Mesendoderm (in vitro differentiated cells): ENCODE data around the gene NRSN2.

ENCODE experiments used
- DNase-seq: peaks from one replicate; pipeline ENCODE4 v3.0.0; 2013
- H2AK5ac ChIP-seq: 2 replicates; pipeline ENCODE4 v1.6.1; 2013; ENCODE audit warnings: low read length, inconsistent platforms
- H2BK120ac ChIP-seq: 2 replicates; pipeline ENCODE4 v1.6.1; 2013; ENCODE audit warnings: low read depth, mild to moderate bottlenecking, low read length, moderate library complexity, mixed read lengths
- H2BK15ac ChIP-seq: replicated peaks from 2 replicates; pipeline ENCODE4 v1.6.1; 2013; ENCODE audit warnings: low read depth, mild to moderate bottlenecking, moderate library complexity
- H2BK5ac ChIP-seq: 2 replicates; pipeline ENCODE4 v1.6.1; 2013; ENCODE audit warnings: low read length, inconsistent platforms
- H3K18ac ChIP-seq: 2 replicates; pipeline ENCODE4 v1.6.1; 2013; ENCODE audit warnings: mild to moderate bottlenecking, low read length, mixed read lengths
- H3K23ac ChIP-seq: one replicate; pipeline ENCODE4 v1.6.1; 2013; ENCODE audit warnings: low read length
- H3K27ac ChIP-seq: 2 replicates; pipeline ENCODE4 v1.5.1; 2013; ENCODE audit warnings: low read depth, mild to moderate bottlenecking, inconsistent platforms, low read length, moderate library complexity
- H3K27me3 ChIP-seq: 2 replicates; pipeline ENCODE4 v1.6.1; 2013; ENCODE audit warnings: low read length, control low read depth, mild to moderate bottlenecking, inconsistent platforms; ENCODE audit not compliant: insufficient read depth, poor library complexity
- H3K36me3 ChIP-seq: 2 replicates; pipeline ENCODE4 v1.6.1; 2013; ENCODE audit warnings: low read length, inconsistent platforms; ENCODE audit not compliant: control insufficient read depth, insufficient read depth
- H3K4ac ChIP-seq: one replicate; pipeline ENCODE4 v1.6.1; 2013; ENCODE audit warnings: low read depth, mild to moderate bottlenecking, low read length, moderate library complexity
- H3K4me1 ChIP-seq: 2 replicates; pipeline ENCODE4 v1.6.1; 2013; ENCODE audit warnings: low read depth, low read length, inconsistent platforms; ENCODE audit not compliant: control insufficient read depth
- H3K4me2 ChIP-seq: 2 replicates; pipeline ENCODE4 v1.6.1; 2013; ENCODE audit warnings: low read length
- H3K4me3 ChIP-seq: 2 replicates; pipeline ENCODE4 v1.5.1; 2013; ENCODE audit warnings: mild to moderate bottlenecking, low read length
- H3K56ac ChIP-seq: one replicate; pipeline ENCODE4 v1.6.1; 2013; ENCODE audit warnings: low read length
- H3K79me1 ChIP-seq: 2 replicates; pipeline ENCODE4 v1.6.1; 2013; ENCODE audit warnings: low read length, inconsistent platforms
- H3K79me2 ChIP-seq: 2 replicates; pipeline ENCODE4 v1.6.1; 2013; ENCODE audit warnings: mild to moderate bottlenecking, low read length; ENCODE audit not compliant: control insufficient read depth, insufficient read depth
- H3K9ac ChIP-seq: 2 replicates; pipeline ENCODE4 v1.6.1; 2013; ENCODE audit warnings: low read length, inconsistent platforms
- H4K5ac ChIP-seq: one replicate; pipeline ENCODE4 v1.6.1; 2013; ENCODE audit warnings: low read length
- H4K8ac ChIP-seq: one replicate; pipeline ENCODE4 v1.6.1; 2013; ENCODE audit warnings: low read depth, mild to moderate bottlenecking, control low read depth, low read length, moderate library complexity
- WGBS: extraction: QIAGEN DNeasy Blood & Tissue Kit; methylation state at CpG from one replicate; pipeline ENCODE4 v1.1.7; 2013; ENCODE audit warnings: low lambda C conversion rate, missing lambda C conversion rate; ENCODE audit not compliant: insufficient coverage; ENCODE audit errors: extremely low coverage; 5-methylcytosine and 5-hydroxymethylcytosine counted together

NRSN2 gene

DNA sequence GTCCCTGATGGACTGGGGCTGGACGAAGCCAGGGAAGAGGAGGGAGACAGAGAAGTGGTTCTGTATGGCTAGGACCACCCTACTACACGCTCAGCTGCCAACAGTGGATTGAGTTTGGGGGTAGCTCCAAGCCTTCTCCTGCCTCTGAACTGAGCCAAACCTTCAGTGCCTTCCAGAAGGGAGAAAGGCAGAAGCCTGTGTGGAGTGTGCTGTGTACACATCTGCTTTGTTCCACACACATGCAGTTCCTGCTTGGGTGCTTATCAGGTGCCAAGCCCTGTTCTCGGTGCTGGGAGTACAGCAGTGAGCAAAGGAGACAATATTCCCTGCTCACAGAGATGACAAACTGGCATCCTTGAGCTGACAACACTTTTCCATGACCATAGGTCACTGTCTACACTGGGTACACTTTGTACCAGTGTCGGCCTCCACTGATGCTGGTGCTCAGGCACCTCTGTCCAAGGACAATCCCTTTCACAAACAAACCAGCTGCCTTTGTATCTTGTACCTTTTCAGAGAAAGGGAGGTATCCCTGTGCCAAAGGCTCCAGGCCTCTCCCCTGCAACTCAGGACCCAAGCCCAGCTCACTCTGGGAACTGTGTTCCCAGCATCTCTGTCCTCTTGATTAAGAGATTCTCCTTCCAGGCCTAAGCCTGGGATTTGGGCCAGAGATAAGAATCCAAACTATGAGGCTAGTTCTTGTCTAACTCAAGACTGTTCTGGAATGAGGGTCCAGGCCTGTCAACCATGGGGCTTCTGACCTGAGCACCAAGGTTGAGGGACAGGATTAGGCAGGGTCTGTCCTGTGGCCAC, 49.9 kb downstream of the NRSN2 start:
- Histone ChIP-seq H3K4ac (no peak overlapping the region), H2BK120ac (no peak overlapping the region), H2BK5ac (no peak overlapping the region), H3K27ac (no peak overlapping the region), H3K4me3 (no peak overlapping the region), H3K18ac (no peak overlapping the region), H3K4me1 (no peaks in the 10 kb centered on the region), H3K27me3 (no peaks in the 10 kb centered on the region), H3K79me2 (no peaks in the 10 kb centered on the region), H3K79me1 (no peaks in the 10 kb centered on the region), H3K4me2 (no peak overlapping the region), H3K56ac (no peak overlapping the region), H2BK15ac (no peak overlapping the region), H3K36me3 (no peaks in the 10 kb centered on the region), H3K9ac (no peak overlapping the region), H4K5ac (no peak overlapping the region), H3K23ac (no peak overlapping the region), H2AK5ac (no peak overlapping the region), H4K8ac (no peak overlapping the region)
- DNase-seq: no peak
- no CpG with 5 or more reads among the region's 4 CpGs for WGBS

GRCh38 chr20:397432-398237, 50.7 kb downstream of the NRSN2 start:
- Histone ChIP-seq H2BK15ac (no peak overlapping the region), H3K4me2 (no peak overlapping the region), H4K8ac (no peak overlapping the region), H2AK5ac (no peak overlapping the region), H3K4me1 (no peaks in the 10 kb centered on the region), H3K56ac (no peak overlapping the region), H3K4me3 (no peak overlapping the region), H3K18ac (no peak overlapping the region), H3K79me1 (no peaks in the 10 kb centered on the region), H3K23ac (no peak overlapping the region), H4K5ac (no peak overlapping the region), H3K27me3 (no peaks in the 10 kb centered on the region), H3K27ac (no peak overlapping the region), H3K36me3 (no peaks in the 10 kb centered on the region), H3K9ac (no peak overlapping the region), H3K79me2 (no peaks in the 10 kb centered on the region), H3K4ac (no peak overlapping the region), H2BK120ac (no peak overlapping the region), H2BK5ac (no peak overlapping the region)
- WGBS: no CpG with 5 or more reads among the region's 6 CpGs
- DNase-seq: no peak

GRCh38 chr20:399182-399707, 52.3 kb downstream of the NRSN2 start:
- H3K23ac ChIP-seq: no peak overlapping the region
- H3K79me2 ChIP-seq: no peaks in the 10 kb centered on the region
- H4K8ac ChIP-seq: no peak overlapping the region
- no peak overlapping the region for H3K4me3 ChIP-seq
- no peak overlapping the region for H3K9ac ChIP-seq
- no peaks in the 10 kb centered on the region for H3K4me1 ChIP-seq
- H3K27me3 ChIP-seq: no peaks in the 10 kb centered on the region
- H2BK120ac ChIP-seq: no peak overlapping the region
- no peak overlapping the region for H4K5ac ChIP-seq
- H3K79me1 ChIP-seq: no peaks in the 10 kb centered on the region
- no peak overlapping the region for H2BK15ac ChIP-seq
- DNase-seq: no peak
- no peak overlapping the region for H3K56ac ChIP-seq
- H3K18ac ChIP-seq: no peak overlapping the region
- H3K27ac ChIP-seq: no peak overlapping the region
- H3K4ac ChIP-seq: no peak overlapping the region
- no peaks in the 10 kb centered on the region for H3K36me3 ChIP-seq
- H2AK5ac ChIP-seq: no peak overlapping the region
- no peak overlapping the region for H3K4me2 ChIP-seq
- WGBS: no CpG with 5 or more reads among the region's 9 CpGs
- no peak overlapping the region for H2BK5ac ChIP-seq

- H3K23ac ChIP-seq: no peak overlapping the region
- no peak overlapping the region for H4K5ac ChIP-seq
- H3K79me2 ChIP-seq: no peaks in the 10 kb centered on the region
- no peak overlapping the region for H2BK120ac ChIP-seq
- H3K27ac ChIP-seq: no peak overlapping the region
- no CpG with 5 or more reads among the region's 2 CpGs for WGBS
- no peak overlapping the region for H3K56ac ChIP-seq
- no peak overlapping the region for H3K4ac ChIP-seq
- no peaks in the 10 kb centered on the region for H3K27me3 ChIP-seq
- H3K4me1 ChIP-seq: no peaks in the 10 kb centered on the region
- no peak overlapping the region for H3K4me3 ChIP-seq
- H3K18ac ChIP-seq: no peak overlapping the region
- H2BK5ac ChIP-seq: no peak overlapping the region
- no peak overlapping the region for H3K4me2 ChIP-seq
- no peak overlapping the region for H2AK5ac ChIP-seq
- H3K9ac ChIP-seq: no peak overlapping the region
- H3K36me3 ChIP-seq: no peaks in the 10 kb centered on the region
- H3K79me1 ChIP-seq: no peaks in the 10 kb centered on the region
- DNase-seq: no peak
- H2BK15ac ChIP-seq: no peak overlapping the region
- no peak overlapping the region for H4K8ac ChIP-seq
Measured at GRCh38 chr20:400128-400453, 53.2 kb downstream of the NRSN2 start.

GRCh38 chr20:400454-401275, 53.8 kb downstream of the NRSN2 start:
- H3K4me1 ChIP-seq: no peaks in the 10 kb centered on the region
- no peak overlapping the region for H3K4me2 ChIP-seq
- H3K27ac ChIP-seq: no peak overlapping the region
- no peaks in the 10 kb centered on the region for H3K79me2 ChIP-seq
- H2AK5ac ChIP-seq: no peak overlapping the region
- H3K27me3 ChIP-seq: no peaks in the 10 kb centered on the region
- no peak overlapping the region for H3K9ac ChIP-seq
- peak; percentile 19 for DNase-seq
- H4K8ac ChIP-seq: no peak overlapping the region
- H2BK15ac ChIP-seq: no peak overlapping the region
- H3K18ac ChIP-seq: no peak overlapping the region
- WGBS: no CpG with 5 or more reads among the region's 5 CpGs
- no peak overlapping the region for H3K56ac ChIP-seq
- H3K23ac ChIP-seq: no peak overlapping the region
- no peak overlapping the region for H2BK5ac ChIP-seq
- H3K36me3 ChIP-seq: no peaks in the 10 kb centered on the region
- H3K79me1 ChIP-seq: no peaks in the 10 kb centered on the region
- no peak overlapping the region for H4K5ac ChIP-seq
- no peak overlapping the region for H2BK120ac ChIP-seq
- no peak overlapping the region for H3K4ac ChIP-seq
- H3K4me3 ChIP-seq: no peak overlapping the region
